BJ (cell line): Measurements from ENCODE around the gene COX17. TPM values are rescaled to one million over a fixed set of nuclear protein-coding genes. Genes with fewer than 3 reads are reported as not detected.

Source experiments
- CTCF ChIA-PET: fragments of 350-600 bp; formaldehyde crosslinking; extraction: SDS; loops from one replicate; lab custom pipeline; 2021; ENCODE audit warnings: antibody characterized with exemption, inconsistent platforms; lab: Yijun Ruan, JAX
- POLR2A ChIA-PET: fragments of 300-600 bp; sonication (Branson Sonifier 250); formaldehyde crosslinking; extraction: SDS; loops from one replicate; lab custom pipeline; 2021; ENCODE audit warnings: antibody characterized with exemption; lab: Charles Lee
- DNase-seq: peaks from one replicate; pipeline ENCODE4 v3.0.0-alpha.2; 2011; ENCODE audit warnings: low read depth
- H3K27me3 ChIP-seq: 2 replicates; pipeline ENCODE4 v1.6.0; 2011; ENCODE audit warnings: low read length; ENCODE audit not compliant: control insufficient read depth, insufficient read depth
- H3K36me3 ChIP-seq: 2 replicates; pipeline ENCODE4 v1.5.1; 2011; ENCODE audit warnings: low read length; ENCODE audit not compliant: control insufficient read depth, insufficient read depth
- H3K4me3 ChIP-seq: 2 replicates; pipeline ENCODE4 v1.5.1; 2011; ENCODE audit warnings: low read depth, mild to moderate bottlenecking, control low read depth, low read length
- CTCF ChIP-seq: IDR thresholded peaks from 2 replicates; pipeline ENCODE4 v1.5.1; 2011; ENCODE audit warnings: low read depth, mild to moderate bottlenecking, control low read depth, inconsistent platforms, low read length, moderate library complexity; ENCODE audit not compliant: insufficient read depth
- polyA plus RNA-seq: library from polyadenylated mRNA; depleted of rRNA; stranded (reverse); fragments of >200 nt; gene quantifications from 2 replicates; pipeline ENCODE4 v1.2.3, GENCODE V29; 2011

COX17 gene
- polyA plus RNA-seq, 1 experiment, result 48.1 TPM

- Histone ChIP-seq H3K27me3 (no peaks in the 10 kb centered on the region), H3K36me3 (no peaks in the 10 kb centered on the region), H3K4me3 (no peak overlapping the region)
- DNase-seq, result no peak
- no peak for TF ChIP-seq CTCF
- ChIA-PET CTCF (interaction anchor here (1.1 kb wide), 1 partner anchor 9 kb away, joined by 5 read pairs; no protein-coding TSS in a partner anchor), POLR2A (no interaction called here)
Measured at GRCh38 chr3:119653876-119654275, 23.3 kb downstream of the COX17 start.

- Histone ChIP-seq H3K27me3 (no peaks in the 10 kb centered on the region), H3K36me3 (no peaks in the 10 kb centered on the region), H3K4me3 (no peak overlapping the region)
- ChIA-PET CTCF (no interaction called here), POLR2A (no interaction called here)
- no peak for TF ChIP-seq CTCF
- no peak for DNase-seq
Measured at GRCh38 chr3:119652306-119653033, 24.7 kb downstream of the COX17 start.

GRCh38 chr3:119649761-119650160 is 27.4 kb downstream of the COX17 start:
- ChIA-PET CTCF (interaction anchor here (0.6 to 1.6 kb wide), 3 partner anchors 15 to 131 kb away, joined by 3 to 4 read pairs (median 3); no protein-coding TSS in a partner anchor), POLR2A (no interaction called here)
- no peak for DNase-seq
- no peaks in the 10 kb centered on the region for H3K36me3 ChIP-seq
- no peaks in the 10 kb centered on the region for H3K27me3 ChIP-seq
- H3K4me3 ChIP-seq, result no peak overlapping the region
- no peak for TF ChIP-seq CTCF

- no peaks in the 10 kb centered on the region for H3K27me3 ChIP-seq
- TF ChIP-seq CTCF, result no peak
- no peak overlapping the region for H3K4me3 ChIP-seq
- ChIA-PET CTCF (interaction anchor here (1.1 to 1.3 kb wide), 2 partner anchors 11 to 16 kb away, joined by 4 to 5 read pairs; no protein-coding TSS in a partner anchor), POLR2A (interaction anchor here (0.6 kb wide), 1 partner anchor 350 kb away, joined by 3 read pairs; no protein-coding TSS in a partner anchor)
- no peak for DNase-seq
- H3K36me3 ChIP-seq, result no peaks in the 10 kb centered on the region
Measured at GRCh38 chr3:119647843-119648575, 29.2 kb downstream of the COX17 start.

- Histone ChIP-seq H3K4me3 (no peak overlapping the region), H3K27me3 (no peaks in the 10 kb centered on the region), H3K36me3 (no peaks in the 10 kb centered on the region)
- TF ChIP-seq CTCF, result no peak
- no peak for DNase-seq
- ChIA-PET POLR2A (no interaction called here), CTCF (interaction anchor here (1.1 kb wide), 1 partner anchor 11 kb away, joined by 5 read pairs; no protein-coding TSS in a partner anchor)
Measured at GRCh38 chr3:119647171-119647570, 30.0 kb downstream of the COX17 start.
